ENCODE results near the gene MGLL. TPM values are rescaled to one million over a fixed set of nuclear protein-coding genes. Genes with fewer than 3 reads are reported as not detected.

Gene MGLL
- total RNA-seq, 6 experiments from 2014 or later: 97.0 to 168 (median 115) TPM

DNA sequence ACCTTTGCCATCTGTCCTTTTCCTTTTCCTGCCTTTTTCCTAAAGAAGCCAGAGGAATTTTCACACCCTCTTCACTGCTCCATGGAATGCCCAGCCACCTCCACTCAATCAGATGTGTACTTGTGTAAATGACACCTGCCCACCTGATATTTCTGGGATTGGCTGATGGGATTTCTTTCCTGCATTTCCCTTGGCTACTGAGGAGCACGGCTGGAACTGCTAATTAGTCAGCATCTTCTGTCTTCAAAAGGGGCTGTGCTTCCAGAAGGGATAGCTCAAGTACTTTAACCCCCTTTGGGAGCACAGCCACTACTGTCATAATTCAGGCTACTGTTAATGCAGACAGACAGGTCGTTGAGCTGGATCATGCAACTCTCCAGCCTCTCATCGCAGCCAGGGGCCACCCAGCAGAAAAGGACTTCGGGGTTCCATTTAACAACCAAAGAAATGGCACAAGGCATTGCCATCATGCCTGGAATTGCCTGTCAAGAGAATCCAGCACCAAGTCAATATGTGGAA, 38.6 kb downstream of the MGLL start:
- Histone ChIP-seq H3K36me3 (peaks cover 0 to 5% (median 0%) of the 10 kb centered on the region in 4 donors), H3K27ac (peak overlapping the region in 2 of 3 donors; percentile 76 to 90), H3K9me3 (no peaks in the 10 kb centered on the region), H3K4me3 (no peak overlapping the region), H3K4me1 (peaks cover 2 to 73% (median 36%) of the 10 kb centered on the region in 4 donors), H3K27me3 (no peaks in the 10 kb centered on the region)
- TF ChIP-seq, protein P1, sequence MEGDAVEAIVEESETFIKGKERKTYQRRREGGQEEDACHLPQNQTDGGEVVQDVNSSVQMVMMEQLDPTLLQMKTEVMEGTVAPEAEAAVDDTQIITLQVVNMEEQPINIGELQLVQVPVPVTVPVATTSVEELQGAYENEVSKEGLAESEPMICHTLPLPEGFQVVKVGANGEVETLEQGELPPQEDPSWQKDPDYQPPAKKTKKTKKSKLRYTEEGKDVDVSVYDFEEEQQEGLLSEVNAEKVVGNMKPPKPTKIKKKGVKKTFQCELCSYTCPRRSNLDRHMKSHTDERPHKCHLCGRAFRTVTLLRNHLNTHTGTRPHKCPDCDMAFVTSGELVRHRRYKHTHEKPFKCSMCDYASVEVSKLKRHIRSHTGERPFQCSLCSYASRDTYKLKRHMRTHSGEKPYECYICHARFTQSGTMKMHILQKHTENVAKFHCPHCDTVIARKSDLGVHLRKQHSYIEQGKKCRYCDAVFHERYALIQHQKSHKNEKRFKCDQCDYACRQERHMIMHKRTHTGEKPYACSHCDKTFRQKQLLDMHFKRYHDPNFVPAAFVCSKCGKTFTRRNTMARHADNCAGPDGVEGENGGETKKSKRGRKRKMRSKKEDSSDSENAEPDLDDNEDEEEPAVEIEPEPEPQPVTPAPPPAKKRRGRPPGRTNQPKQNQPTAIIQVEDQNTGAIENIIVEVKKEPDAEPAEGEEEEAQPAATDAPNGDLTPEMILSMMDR (IDR thresholded peaks at IDR 0.05): no peak
- no peak for TF ChIP-seq POLR2A (IDR thresholded peaks at IDR 0.05)
- WGBS (ENCODE audit: insufficient coverage, low coverage, low lambda C conversion rate, missing lambda C conversion rate): 63% methylated on average over 2 of the region's 4 CpGs
- ATAC-seq (no peak), DNase-seq (no peak)
- intact Hi-C loops (cut with DNase I): no loop called here

DNA sequence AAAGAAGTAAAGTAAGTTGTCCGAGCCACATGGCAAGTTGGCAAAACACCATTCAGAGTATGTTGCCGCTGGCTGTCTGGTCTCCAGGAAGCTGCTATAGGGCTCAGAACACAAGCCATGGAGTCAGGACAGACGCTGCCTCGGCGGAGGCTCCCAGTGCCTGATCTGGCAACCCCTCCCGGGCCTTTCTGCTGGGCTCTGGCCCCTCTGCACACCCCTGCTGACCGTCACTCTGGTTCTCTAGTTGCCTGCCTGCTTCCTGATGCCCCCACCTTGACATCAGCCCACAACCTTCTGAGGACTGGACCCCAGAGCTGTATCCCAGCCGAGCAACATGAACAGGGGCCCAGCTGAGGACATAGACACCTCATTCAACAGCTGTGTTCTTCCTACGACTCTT, 39.1 kb downstream of the MGLL start:
- TF ChIP-seq, protein P1 (IDR thresholded peaks at IDR 0.05): no peak
- Histone ChIP-seq H3K4me1 (peaks cover 2 to 68% (median 33%) of the 10 kb centered on the region in 4 donors), H3K36me3 (peaks cover 0 to 5% (median 0%) of the 10 kb centered on the region in 4 donors), H3K9me3 (no peaks in the 10 kb centered on the region), H3K27ac (no peak overlapping the region), H3K4me3 (no peak overlapping the region), H3K27me3 (no peaks in the 10 kb centered on the region)
- WGBS (ENCODE audit: insufficient coverage, low coverage, low lambda C conversion rate, missing lambda C conversion rate): 87% methylated on average over 3 of the region's 9 CpGs
- DNase-seq (no peak), ATAC-seq (no peak)
- intact Hi-C loops (cut with DNase I): no loop called here

DNA sequence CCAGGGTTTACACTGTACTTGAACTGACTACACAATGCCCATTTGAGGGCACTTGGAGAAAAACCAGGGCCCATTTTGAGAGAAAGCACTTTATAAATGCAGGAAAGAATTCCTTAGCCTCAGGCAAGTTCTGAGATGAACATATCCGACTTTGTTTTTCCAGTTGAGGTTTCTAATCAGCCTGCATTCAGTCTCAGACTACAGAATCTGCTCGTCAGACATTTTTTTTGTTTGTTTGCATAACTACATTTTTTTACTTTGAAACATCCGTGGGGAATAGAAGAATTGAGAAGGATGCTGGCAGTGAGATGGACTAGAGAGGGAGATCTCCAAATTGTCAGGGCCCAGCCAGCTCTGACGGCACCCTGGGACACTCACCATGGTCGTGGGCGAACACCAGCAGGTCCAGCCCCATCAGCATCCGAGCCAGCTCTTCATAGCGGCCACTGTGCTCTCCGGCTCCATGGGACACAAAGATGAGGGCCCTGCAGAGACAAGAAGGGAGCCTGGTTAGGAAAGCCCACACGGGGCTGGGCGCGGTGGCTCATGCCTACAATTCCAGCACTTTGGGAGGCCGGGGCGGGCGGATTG, 40.8 kb downstream of the MGLL start:
- no peak for ATAC-seq
- H3K4me3 ChIP-seq: no peak overlapping the region
- TF ChIP-seq POLR2A (IDR thresholded peaks at IDR 0.05): no peak
- TF ChIP-seq, protein P1 (IDR thresholded peaks at IDR 0.05): no peak
- no peak for DNase-seq
- H3K27ac ChIP-seq: peak overlapping the region in 2 of 3 donors; percentile 4 to 27
- peaks cover 2 to 51% (median 26%) of the 10 kb centered on the region in 4 donors for H3K4me1 ChIP-seq
- WGBS (ENCODE audit: insufficient coverage, low coverage, low lambda C conversion rate, missing lambda C conversion rate): 80% methylated on average over 7 of the region's 15 CpGs
- peaks cover 0 to 5% (median 0%) of the 10 kb centered on the region in 4 donors for H3K36me3 ChIP-seq
- H3K9me3 ChIP-seq: no peaks in the 10 kb centered on the region
- no peaks in the 10 kb centered on the region for H3K27me3 ChIP-seq
- intact Hi-C loops (cut with DNase I): no loop called here

DNA sequence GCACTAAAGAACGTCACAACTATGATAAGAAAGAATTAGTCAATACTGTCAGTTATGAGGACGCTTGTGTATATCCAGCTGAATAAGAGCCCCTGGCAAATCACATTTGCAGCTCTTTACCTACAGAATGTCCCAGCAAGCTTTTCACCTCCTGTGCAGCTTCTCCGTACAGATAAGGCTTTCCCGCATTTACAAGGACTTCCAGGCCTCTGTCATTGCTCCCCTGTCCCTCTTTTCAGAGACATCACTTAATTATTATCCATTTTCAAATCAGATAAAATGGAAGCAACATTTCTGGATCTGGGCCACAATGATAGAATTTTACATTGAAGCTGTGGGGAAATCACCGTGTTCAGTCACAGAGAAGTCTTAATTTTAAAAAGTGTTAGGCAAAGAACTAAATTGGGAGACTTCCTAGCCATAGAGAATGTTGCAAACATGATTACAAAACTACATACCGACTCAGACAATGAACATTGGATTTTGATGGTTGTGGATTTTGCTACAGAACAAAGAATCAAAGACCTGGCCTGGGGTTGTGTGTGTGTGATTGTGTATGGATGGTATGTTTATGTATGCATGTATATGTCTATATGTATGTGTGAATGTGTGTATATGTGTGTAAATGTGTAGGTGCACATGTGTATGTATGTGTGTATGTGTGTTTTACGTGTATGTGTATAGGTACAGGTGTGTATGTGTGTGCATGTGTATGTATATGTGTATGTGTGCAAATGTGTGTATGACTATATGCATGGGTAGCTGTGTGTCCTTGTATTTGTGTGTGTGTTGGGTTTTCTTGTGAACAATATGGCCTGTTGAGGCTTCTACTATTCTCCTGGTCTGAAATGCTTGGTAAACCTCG, 41.5 kb downstream of the MGLL start:
- intact Hi-C loops (cut with DNase I): no loop called here
- DNase-seq: no peak
- H3K4me3 ChIP-seq: no peak overlapping the region
- ATAC-seq: peak in 1 of 4 donors; percentile 5
- WGBS (ENCODE audit: insufficient coverage, low coverage, low lambda C conversion rate, missing lambda C conversion rate): 33% methylated on average over 8 of the region's 8 CpGs
- peaks cover under 1 to 44% (median 22%) of the 10 kb centered on the region in 4 donors for H3K4me1 ChIP-seq
- no peak for TF ChIP-seq POLR2A (IDR thresholded peaks at IDR 0.05)
- TF ChIP-seq, protein P1 (IDR thresholded peaks at IDR 0.05): no peak
- H3K36me3 ChIP-seq: peaks cover 0 to 5% (median 0%) of the 10 kb centered on the region in 4 donors
- peak overlapping the region in 2 of 3 donors; percentile 4 to 49 for H3K27ac ChIP-seq
- H3K9me3 ChIP-seq: no peaks in the 10 kb centered on the region
- H3K27me3 ChIP-seq: no peaks in the 10 kb centered on the region

Data from right lobe of liver (tissue), 6 donors.